Epithelial cell of esophagus (primary cell): ENCODE data around the gene ZBTB5.
"Not testable (repeated sequence)": the region's sequence is repeated elsewhere in the genome, so short reads cannot be mapped to it uniquely, and the experiment has no call there.

Experiments
- DNase-seq: peaks from one replicate; pipeline ENCODE4 v3.0.0; 2010; ENCODE audit warnings: low read depth
- H3K4me3 ChIP-seq: 2 replicates; pipeline ENCODE4 v1.5.1; 2011; ENCODE audit warnings: mild to moderate bottlenecking, low read length, control low read depth
- TF ChIP-seq, protein P1 (sequence below): IDR thresholded peaks from 2 replicates; pipeline ENCODE4 v1.5.1; 2011; ENCODE audit warnings: low read depth, mild to moderate bottlenecking, low read length, control low read depth, inconsistent platforms; ENCODE audit not compliant: insufficient read depth; ENCODE audit errors: missing control alignments

Gene ZBTB5

DNA sequence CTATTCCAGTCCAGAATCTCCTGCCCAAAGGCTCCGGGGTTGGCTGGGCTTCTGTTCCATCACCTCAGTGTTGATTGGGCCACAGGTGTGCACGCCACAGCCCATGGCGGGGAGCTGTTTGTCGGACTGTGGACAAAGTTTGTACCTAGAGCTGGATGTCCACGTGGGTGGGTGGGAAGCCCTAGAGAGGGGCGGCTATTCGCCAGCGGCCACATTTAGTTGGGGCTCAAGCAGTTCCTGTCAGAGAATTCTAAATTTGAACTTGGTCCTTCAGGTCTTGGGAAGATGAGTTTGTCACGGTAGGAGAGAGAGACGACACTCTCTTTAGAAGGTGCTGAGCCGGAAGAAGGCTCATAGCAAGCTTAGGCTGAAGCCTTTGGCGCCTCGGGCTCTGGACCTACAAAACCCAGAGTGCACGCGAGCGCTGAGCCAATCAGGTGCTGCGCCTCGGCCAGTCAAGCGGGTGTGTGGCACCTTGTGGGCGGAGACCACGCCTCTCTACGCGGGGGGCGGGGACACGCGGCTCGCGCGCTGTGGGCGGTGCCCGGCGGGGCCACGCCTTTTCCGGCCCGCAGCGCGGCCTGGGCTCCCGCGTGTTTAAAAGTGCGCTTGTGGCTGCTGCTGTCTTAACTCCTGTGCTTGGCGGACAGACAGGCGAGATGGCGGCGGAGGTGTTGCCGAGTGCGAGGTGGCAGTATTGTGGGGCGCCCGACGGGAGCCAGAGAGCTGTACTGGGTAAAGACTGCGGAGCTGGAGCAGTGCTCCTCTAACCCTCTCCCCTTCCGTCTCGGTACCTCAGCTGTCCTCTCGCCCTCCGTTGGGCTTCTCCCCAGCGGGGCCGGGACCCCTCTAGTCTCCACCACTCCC lies 20.4 kb upstream of the ZBTB5 start, which contains the start of gene POLR1E:
TSS of gene POLR1E (plus strand) at position 560 of the 867 bp plus-strand sequence. CDS start at position 660, 100 bp downstream.
- TF ChIP-seq, protein P1, sequence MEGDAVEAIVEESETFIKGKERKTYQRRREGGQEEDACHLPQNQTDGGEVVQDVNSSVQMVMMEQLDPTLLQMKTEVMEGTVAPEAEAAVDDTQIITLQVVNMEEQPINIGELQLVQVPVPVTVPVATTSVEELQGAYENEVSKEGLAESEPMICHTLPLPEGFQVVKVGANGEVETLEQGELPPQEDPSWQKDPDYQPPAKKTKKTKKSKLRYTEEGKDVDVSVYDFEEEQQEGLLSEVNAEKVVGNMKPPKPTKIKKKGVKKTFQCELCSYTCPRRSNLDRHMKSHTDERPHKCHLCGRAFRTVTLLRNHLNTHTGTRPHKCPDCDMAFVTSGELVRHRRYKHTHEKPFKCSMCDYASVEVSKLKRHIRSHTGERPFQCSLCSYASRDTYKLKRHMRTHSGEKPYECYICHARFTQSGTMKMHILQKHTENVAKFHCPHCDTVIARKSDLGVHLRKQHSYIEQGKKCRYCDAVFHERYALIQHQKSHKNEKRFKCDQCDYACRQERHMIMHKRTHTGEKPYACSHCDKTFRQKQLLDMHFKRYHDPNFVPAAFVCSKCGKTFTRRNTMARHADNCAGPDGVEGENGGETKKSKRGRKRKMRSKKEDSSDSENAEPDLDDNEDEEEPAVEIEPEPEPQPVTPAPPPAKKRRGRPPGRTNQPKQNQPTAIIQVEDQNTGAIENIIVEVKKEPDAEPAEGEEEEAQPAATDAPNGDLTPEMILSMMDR: no peak
- DNase-seq: peak; percentile 99

DNA sequence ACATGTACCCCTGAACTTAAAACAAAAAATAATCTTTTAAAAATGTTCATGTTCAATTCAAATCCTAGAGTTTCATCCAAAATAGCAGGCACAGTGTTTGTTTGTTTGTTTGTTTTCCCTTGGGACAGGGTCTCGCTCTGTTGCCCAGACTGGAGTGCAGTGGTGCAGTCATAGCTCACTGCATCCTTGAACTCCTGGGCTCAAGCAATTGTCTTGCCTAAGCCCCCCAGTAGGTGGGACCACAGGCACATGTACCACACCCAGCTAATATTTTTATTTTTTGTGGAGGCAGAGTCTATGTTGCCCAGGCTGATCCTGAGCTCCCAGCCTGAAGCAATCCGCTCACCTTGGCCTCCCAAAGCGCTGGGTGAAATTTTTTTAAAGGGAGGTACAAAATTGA lies 15.5 kb upstream of the ZBTB5 start:
- TF ChIP-seq, protein P1: no peak
- DNase-seq: no peak
- H3K4me3 ChIP-seq: no peak overlapping the region

More for the DNA sequence above, 20.4 kb upstream of the ZBTB5 start, which contains the start of gene POLR1E:
- H3K4me3 ChIP-seq: peak within 1 kb of the TSS; percentile 95

DNA sequence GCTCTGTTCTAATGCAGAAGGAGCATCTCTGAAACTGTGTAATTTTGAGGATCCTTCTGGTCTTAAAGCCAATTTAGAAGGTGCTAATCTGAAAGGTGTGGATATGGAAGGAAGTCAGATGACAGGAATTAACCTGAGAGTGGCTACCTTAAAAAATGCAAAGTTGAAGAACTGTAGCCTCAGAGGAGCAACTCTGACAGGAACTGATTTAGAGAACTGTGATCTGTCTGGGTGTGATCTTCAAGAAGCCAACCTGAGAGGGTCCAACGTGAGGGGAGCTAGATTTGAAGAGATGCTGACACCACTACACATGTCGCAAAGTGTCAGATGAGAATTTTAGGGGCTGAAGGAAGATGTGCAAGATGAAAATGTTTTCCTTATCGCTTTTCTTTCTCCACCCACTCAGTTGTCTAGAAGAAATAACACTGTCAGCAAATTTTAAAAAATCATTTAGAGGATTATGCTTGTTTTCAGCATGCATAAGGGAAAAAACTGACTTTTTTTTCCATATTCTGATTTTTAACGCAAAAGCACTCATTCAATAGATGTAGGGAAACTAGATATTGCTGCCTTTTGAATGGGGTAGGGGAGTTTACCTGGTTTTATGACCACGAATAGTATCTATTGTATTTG lies 12.9 kb upstream of the ZBTB5 start:
- not testable (repeated sequence) for H3K4me3 ChIP-seq, DNase-seq

DNA sequence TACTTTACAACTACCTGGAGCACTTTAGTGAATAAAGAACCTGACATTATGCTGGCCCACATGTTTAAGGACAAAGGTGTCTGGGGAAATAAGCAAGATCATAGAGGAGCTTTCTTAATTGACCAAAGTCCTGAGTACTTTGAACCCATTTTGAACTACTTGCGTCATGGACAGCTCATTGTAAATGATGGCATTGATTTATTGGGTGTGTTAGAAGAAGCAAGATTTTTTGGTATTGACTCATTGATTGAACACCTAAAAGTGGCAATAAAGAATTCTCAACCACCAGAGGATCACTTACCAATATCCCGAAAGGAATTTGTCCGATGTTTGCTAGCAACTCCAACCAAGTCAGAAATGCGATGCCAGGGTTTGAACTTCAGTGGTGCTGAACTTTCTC lies 12.2 kb upstream of the ZBTB5 start:
- H3K4me3 ChIP-seq, DNase-seq: not testable (repeated sequence)

DNA sequence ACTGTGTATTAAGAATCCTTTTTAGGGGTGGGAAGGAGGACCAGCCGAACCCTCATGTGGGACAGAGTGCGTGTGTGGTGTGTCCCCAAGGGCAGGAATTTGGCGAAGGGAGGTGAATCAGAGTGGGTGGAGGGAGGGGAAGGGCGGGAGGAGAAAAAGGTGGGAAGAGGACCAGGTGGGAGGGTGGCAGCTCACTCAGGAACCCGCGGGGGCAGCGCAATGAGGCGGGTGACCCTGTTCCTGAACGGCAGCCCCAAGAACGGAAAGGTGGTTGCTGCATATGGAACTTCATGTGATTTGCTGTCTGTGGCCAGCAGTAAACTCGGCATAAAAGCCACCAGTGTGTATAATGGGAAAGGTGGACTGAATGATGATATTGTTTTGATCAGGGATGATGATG lies 11.7 kb upstream of the ZBTB5 start:
- no peak overlapping the region for H3K4me3 ChIP-seq
- TF ChIP-seq, protein P1: no peak
- no peak for DNase-seq

DNA sequence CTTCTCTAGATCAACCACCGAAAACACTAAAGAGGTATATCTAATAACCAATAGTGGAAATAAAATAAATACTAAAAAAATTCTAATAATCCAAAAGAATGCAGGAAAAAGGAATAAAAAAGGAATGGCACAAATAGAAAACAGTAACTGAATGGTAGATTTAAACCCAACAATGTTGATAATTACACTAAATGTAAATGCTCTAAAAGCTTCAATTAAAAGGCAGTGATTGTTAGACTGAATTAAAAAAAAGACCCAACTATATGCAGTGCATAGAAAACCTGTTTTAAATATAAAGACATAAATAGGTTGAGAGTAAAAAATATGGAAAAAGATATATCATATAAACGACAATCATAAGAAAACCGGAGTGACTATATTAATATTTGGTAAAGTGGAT lies 9.2 kb upstream of the ZBTB5 start:
- TF ChIP-seq, protein P1: no peak
- DNase-seq: no peak

DNA sequence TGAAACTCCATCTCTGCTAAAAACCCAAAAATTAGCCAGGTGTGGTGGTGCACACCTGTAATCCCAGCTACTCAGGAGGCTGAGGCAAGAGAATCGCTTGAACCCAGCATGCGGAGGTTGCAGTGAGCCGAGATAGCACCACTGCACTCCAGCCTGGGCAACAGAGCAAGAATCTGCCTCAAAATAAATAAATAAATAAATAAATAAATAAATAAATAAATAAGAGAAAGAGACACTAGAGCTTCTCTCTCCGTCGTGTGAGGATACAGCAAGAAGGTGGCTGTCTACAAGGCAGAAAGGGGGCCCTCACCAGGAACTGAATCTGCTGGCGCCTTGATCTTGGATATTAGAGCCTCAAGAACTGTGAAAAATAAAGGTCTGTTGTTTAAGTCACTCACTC lies 8.7 kb upstream of the ZBTB5 start:
- not testable (repeated sequence) for H3K4me3 ChIP-seq

More for the DNA sequence above, 9.2 kb upstream of the ZBTB5 start:
- H3K4me3 ChIP-seq: no peak overlapping the region

DNA sequence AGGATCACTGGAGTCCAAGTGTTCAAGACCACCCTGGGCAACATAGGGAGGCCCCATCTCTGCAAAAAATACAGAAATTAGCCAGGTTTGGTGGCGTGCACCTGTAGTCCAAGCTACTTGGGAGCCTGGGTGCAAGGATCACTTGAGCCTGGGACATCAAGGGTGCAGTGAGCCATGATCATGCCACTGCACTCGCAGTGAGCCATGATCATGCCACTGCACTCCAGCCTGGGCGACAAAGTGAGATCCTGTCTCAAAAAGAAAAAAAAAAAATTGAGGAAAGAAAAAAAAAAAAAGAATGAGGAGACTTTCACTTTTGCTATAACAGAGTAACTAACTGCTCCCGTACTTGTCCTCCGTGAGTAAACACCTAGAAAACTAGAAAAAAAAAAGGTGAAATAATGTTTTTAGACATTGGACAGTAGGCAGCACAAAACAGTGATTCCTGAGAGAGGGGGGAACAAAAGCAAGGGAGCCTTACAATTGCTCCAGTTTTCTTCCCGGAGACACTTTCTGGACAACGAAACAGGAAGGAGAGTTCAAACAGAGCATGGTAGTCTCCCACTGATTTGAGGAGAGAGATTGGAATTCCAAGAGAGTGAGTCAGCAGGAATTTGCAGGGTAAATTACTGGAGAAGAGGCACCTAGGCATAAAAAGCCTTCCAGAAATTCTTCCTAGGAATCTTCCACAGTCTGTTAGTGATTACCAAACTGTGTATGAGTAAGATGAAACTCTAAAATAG lies 6.9 kb upstream of the ZBTB5 start:
- peak overlapping the region; percentile 6 for H3K4me3 ChIP-seq
- peak; percentile 88 for DNase-seq
- TF ChIP-seq, protein P1: no peak

More for the DNA sequence above, 8.7 kb upstream of the ZBTB5 start:
- DNase-seq: not testable (repeated sequence)
